H1 (cell line): ENCODE data around the gene TAF15. TPM values are rescaled to one million over a fixed set of nuclear protein-coding genes. Genes with fewer than 3 reads are reported as not detected.

Experiments
- CTCF ChIA-PET: fragments of 300-600 bp; sonication (Branson Sonifier 250); formaldehyde crosslinking; loops from one replicate; lab custom pipeline; 2021; ENCODE audit not compliant: partially characterized antibody; lab: Charles Lee
- POLR2A ChIA-PET: fragments of 300-600 bp; sonication (Branson Sonifier 250); formaldehyde crosslinking; loops from one replicate; lab custom pipeline; 2021; ENCODE audit warnings: inconsistent platforms; ENCODE audit not compliant: partially characterized antibody; lab: Charles Lee
- DNase-seq, 2 experiments: peaks; one replicate each; pipeline versions ENCODE4 v3.0.0 to v3.0.0-alpha.2; 2010 to 2022; ENCODE audit warnings: low spot score in 2 of 2, low read depth in 1 of 2, mixed read lengths in 1 of 2
- FAIRE-seq: peaks from 2 replicates; lab custom pipeline; 2011; peaks lifted over from hg19 to GRCh38; lab: Jason Lieb, UNC
- H2AFZ ChIP-seq: 2 replicates; pipeline ENCODE4 v1.8.1; 2012; ENCODE audit warnings: low read length, inconsistent platforms
- H2AK5ac ChIP-seq: 2 replicates; pipeline ENCODE4 v1.6.1; 2013; ENCODE audit warnings: low read depth, low read length
- H2BK120ac ChIP-seq: replicated peaks from 2 replicates; pipeline ENCODE3; 2013; ENCODE audit warnings: low read depth, low read length, inconsistent platforms
- H2BK12ac ChIP-seq: 2 replicates; pipeline ENCODE4 v1.6.1; 2013; ENCODE audit warnings: low read depth, low read length
- H2BK15ac ChIP-seq: 2 replicates; pipeline ENCODE4 v1.6.1; 2013; ENCODE audit warnings: low read length
- H2BK20ac ChIP-seq: 2 replicates; pipeline ENCODE4 v1.6.1; 2013; ENCODE audit warnings: low read length
- H2BK5ac ChIP-seq: 2 replicates; pipeline ENCODE4 v1.6.1; 2013; ENCODE audit warnings: low read depth, low read length
- H3K14ac ChIP-seq: 2 replicates; pipeline ENCODE4 v1.6.1; 2013; ENCODE audit warnings: inconsistent platforms; ENCODE audit not compliant: insufficient read length
- H3K18ac ChIP-seq: 2 replicates; pipeline ENCODE4 v1.6.1; 2013; ENCODE audit warnings: low read length; ENCODE audit errors: extremely low read depth
- H3K23ac ChIP-seq: 2 replicates; pipeline ENCODE4 v1.6.1; 2013; ENCODE audit warnings: inconsistent platforms; ENCODE audit not compliant: insufficient read length
- H3K23me2 ChIP-seq: 2 replicates; pipeline ENCODE4 v1.6.1; 2013; ENCODE audit warnings: low read depth, low read length
- H3K27ac ChIP-seq: 2 replicates; pipeline ENCODE4 v1.6.1; 2011; ENCODE audit warnings: low read depth, low read length, inconsistent platforms
- H3K27me3 ChIP-seq, 4 experiments: replicated peaks in 1 of 4; 1 replicate in 1 of 4; 2 replicates in 3 of 4; pipeline versions ENCODE4 v1.6.1 to v1.8.1; 2011 to 2013; ENCODE audit warnings: low read length in 3 of 4, mild to moderate bottlenecking in 3 of 4, inconsistent platforms in 2 of 4, mixed read lengths in 2 of 4, moderate library complexity in 1 of 4; ENCODE audit not compliant: control insufficient read depth in 3 of 4, insufficient read depth in 3 of 4; ENCODE audit errors: extremely low read depth in 1 of 4
- H3K36me3 ChIP-seq, 4 experiments: 2 replicates each; pipeline versions ENCODE4 v1.6.1 to v1.8.1; 2011 to 2013; ENCODE audit warnings: mild to moderate bottlenecking in 4 of 4, low read length in 3 of 4, moderate library complexity in 2 of 4, control low read depth in 1 of 4, inconsistent platforms in 1 of 4; ENCODE audit not compliant: insufficient read depth in 4 of 4, control insufficient read depth in 2 of 4
- H3K4ac ChIP-seq: replicated peaks from 2 replicates; pipeline ENCODE3; 2013; ENCODE audit warnings: low read length, low read depth, mixed read lengths, inconsistent platforms; ENCODE audit not compliant: insufficient read length
- H3K4me1 ChIP-seq, 4 experiments: replicated peaks in 1 of 4; 1 replicate in 1 of 4; 2 replicates in 3 of 4; pipeline versions ENCODE4 v1.6.1 to v1.8.1; 2011 to 2013; ENCODE audit warnings: low read length in 3 of 4, inconsistent platforms in 2 of 4, mixed read lengths in 1 of 4; ENCODE audit not compliant: insufficient read depth in 4 of 4, control insufficient read depth in 3 of 4
- H3K4me2 ChIP-seq, 2 experiments: 2 replicates each; pipeline versions ENCODE4 v1.6.1 to v1.8.1; 2011 to 2013; ENCODE audit warnings: low read depth in 2 of 2, low read length in 2 of 2, control low read depth in 1 of 2, inconsistent platforms in 1 of 2, mild to moderate bottlenecking in 1 of 2; ENCODE audit not compliant: insufficient read depth in 1 of 2
- H3K4me3 ChIP-seq, 4 experiments: fragments of 200-600, 300-600 bp in 1 of 4; sonication (generic), shearing (Covaris generic), sonication (Bioruptor Twin) in 1 of 4; 2 replicates each; pipeline versions ENCODE4 v1.5.1 to v1.8.1; 2011 to 2016; ENCODE audit warnings: low read length in 4 of 4, low read depth in 3 of 4, control low read depth in 2 of 4, inconsistent platforms in 2 of 4, mild to moderate bottlenecking in 2 of 4, mixed read lengths in 1 of 4, moderate library complexity in 1 of 4; ENCODE audit not compliant: insufficient read depth in 2 of 4; ENCODE audit errors: extremely low read depth in 1 of 4
- H3K56ac ChIP-seq: replicated peaks from 2 replicates; pipeline ENCODE3; 2013; ENCODE audit warnings: low read depth, mild to moderate bottlenecking, mixed read lengths, low read length, inconsistent platforms; ENCODE audit not compliant: insufficient read length
- H3K79me1 ChIP-seq: 2 replicates; pipeline ENCODE4 v1.6.1; 2013; ENCODE audit warnings: low read depth, low read length, control low read depth
- H3K79me2 ChIP-seq, 2 experiments: 2 replicates each; pipeline versions ENCODE4 v1.6.1 to v1.8.1; 2012 to 2013; ENCODE audit warnings: low read length in 2 of 2, mild to moderate bottlenecking in 2 of 2, inconsistent platforms in 1 of 2; ENCODE audit not compliant: insufficient read depth in 2 of 2, control insufficient read depth in 1 of 2
- H3K9ac ChIP-seq, 4 experiments: replicated peaks in 1 of 4; 1 replicate in 1 of 4; 2 replicates in 3 of 4; pipeline versions ENCODE4 v1.6.1 to v1.8.1; 2011 to 2013; ENCODE audit warnings: low read depth in 3 of 4, low read length in 3 of 4, control low read depth in 2 of 4, mild to moderate bottlenecking in 2 of 4, moderate library complexity in 2 of 4, inconsistent platforms in 1 of 4; ENCODE audit errors: extremely low read depth in 1 of 4
- H3K9me3 ChIP-seq, 2 experiments: 2 replicates each; pipeline versions ENCODE4 v1.6.1 to v1.8.1; 2012 to 2013; ENCODE audit warnings: mild to moderate bottlenecking in 2 of 2, moderate library complexity in 2 of 2, control low read depth in 1 of 2, inconsistent platforms in 1 of 2, low read depth in 1 of 2, low read length in 1 of 2, mixed read lengths in 1 of 2; ENCODE audit not compliant: insufficient read depth in 2 of 2
- H4K20me1 ChIP-seq, 2 experiments: replicated peaks in 1 of 2; 2 replicates each; pipeline versions ENCODE3 to v1.8.1; 2011 to 2013; ENCODE audit warnings: inconsistent platforms in 2 of 2, low read length in 2 of 2, mild to moderate bottlenecking in 1 of 2; ENCODE audit not compliant: insufficient read depth in 2 of 2, control insufficient read depth in 1 of 2
- H4K5ac ChIP-seq: 2 replicates; pipeline ENCODE4 v1.6.1; 2013; ENCODE audit warnings: low read length, low read depth, mixed read lengths, inconsistent platforms; ENCODE audit not compliant: insufficient read length
- H4K8ac ChIP-seq: 2 replicates; pipeline ENCODE4 v1.8.0; 2013; ENCODE audit warnings: mild to moderate bottlenecking, moderate library complexity, low read length, inconsistent platforms; ENCODE audit not compliant: insufficient read depth; ENCODE audit errors: extremely low read depth
- H4K91ac ChIP-seq: replicated peaks from 2 replicates; pipeline ENCODE3; 2013; ENCODE audit warnings: low read length, mixed read lengths, inconsistent platforms; ENCODE audit not compliant: insufficient read length
- BACH1 ChIP-seq: IDR thresholded peaks from 2 replicates; pipeline ENCODE4 v1.6.1; 2012; ENCODE audit warnings: low read length, improper control_type of control experiment
- BCL11A ChIP-seq, 2 experiments: IDR thresholded peaks; one replicate each; pipeline ENCODE4 v1.6.1; 2011; ENCODE audit warnings: low read depth in 2 of 2, low read length in 2 of 2, mild to moderate bottlenecking in 2 of 2
- BRCA1 ChIP-seq: IDR thresholded peaks from 2 replicates; pipeline ENCODE4 v1.6.1; 2012; ENCODE audit warnings: low read depth, low read length, improper control_type of control experiment
- CBX5 ChIP-seq: fragments of 300-800, 300-1000 bp; sonication (generic); IDR thresholded peaks from 2 replicates; pipeline ENCODE4 v1.7.1; 2016; ENCODE audit warnings: antibody characterized with exemption, low read length, low read depth
- CBX8 ChIP-seq: fragments of 300-800, 300-1000 bp; sonication (generic); IDR thresholded peaks from 2 replicates; pipeline ENCODE4 v1.7.1; 2016; ENCODE audit warnings: low read depth, low read length, borderline replicate concordance
- E2F6 ChIP-seq: IDR thresholded peaks from 2 replicates; pipeline ENCODE4 v1.6.1; 2012; ENCODE audit warnings: inconsistent platforms
- GTF2F1 ChIP-seq: IDR thresholded peaks from 2 replicates; pipeline ENCODE4 v1.6.1; 2012; ENCODE audit warnings: low read depth, low read length, improper control_type of control experiment, borderline replicate concordance
- JUN ChIP-seq: IDR thresholded peaks from 2 replicates; pipeline ENCODE4 v1.6.1; 2011; ENCODE audit warnings: low read depth, mild to moderate bottlenecking, improper control_type of control experiment, low read length
- KDM4A ChIP-seq: IDR thresholded peaks from one replicate; pipeline ENCODE4 v1.7.1; 2012; ENCODE audit warnings: low read depth, mild to moderate bottlenecking, moderate library complexity, low read length, inconsistent platforms; ENCODE audit not compliant: severe bottlenecking
- POU5F1 ChIP-seq: IDR thresholded peaks from 2 replicates; pipeline ENCODE4 v1.6.1; 2011; ENCODE audit warnings: low read depth, mild to moderate bottlenecking, low read length, moderate library complexity
- RBBP5 ChIP-seq: IDR thresholded peaks from 2 replicates; pipeline ENCODE4 v1.7.1; 2012; ENCODE audit warnings: low read depth, mild to moderate bottlenecking, inconsistent platforms, low read length, moderate library complexity, borderline replicate concordance
- RFX5 ChIP-seq: IDR thresholded peaks from 2 replicates; pipeline ENCODE4 v1.6.1; 2011; ENCODE audit warnings: low read depth, low read length, improper control_type of control experiment, borderline replicate concordance
- SP2 ChIP-seq: IDR thresholded peaks from 2 replicates; pipeline ENCODE4 v1.6.1; 2012; ENCODE audit warnings: mild to moderate bottlenecking, low read length, inconsistent platforms
- TEAD4 ChIP-seq: IDR thresholded peaks from 2 replicates; pipeline ENCODE4 v1.6.1; 2012; ENCODE audit warnings: low read depth, low read length, inconsistent platforms, mixed read lengths
- WGBS, 2 experiments: shearing (Covaris generic) in 1 of 2; methylation state at CpG; one replicate each; pipeline versions ENCODE4 v1.1.6 to v1.1.7; 2013 to 2015; ENCODE audit warnings: low lambda C conversion rate in 2 of 2, mixed read lengths in 2 of 2, inconsistent platforms in 1 of 2, low coverage in 1 of 2, missing lambda C conversion rate in 1 of 2; ENCODE audit not compliant: insufficient replicate concordance in 2 of 2, insufficient coverage in 1 of 2, insufficient read length in 1 of 2; ENCODE audit errors: extremely low coverage in 1 of 2, missing lambda C conversion rate in 1 of 2; 5-methylcytosine and 5-hydroxymethylcytosine counted together
- polyA plus RNA-seq, 7 experiments: library from polyadenylated mRNA; depleted of rRNA in 3 of 7; stranded (reverse) in 5 of 7; unstranded in 2 of 7; fragments of >200 nt in 5 of 7; fragments of 200-250 nt in 2 of 7; gene quantifications; 1 replicate in 5 of 7; 2 replicates in 1 of 7; 4 replicates in 1 of 7; pipeline versions ENCODE4 v1.2.1 to v1.2.3, GENCODE V29; 2011 to 2013; ENCODE audit warnings: missing spikeins in 2 of 7, mixed read lengths in 2 of 7
- total RNA-seq: library from RNA; stranded (reverse); fragmentation: NEBNext Ultra II Directional; extraction: Animal tissue kit (Norgen Biotek cat#: 25700); gene quantifications from 2 replicates; pipeline ENCODE4 v1.2.1, GENCODE V29; 2021

The TAF15 gene
- total and polyA plus RNA-seq, 2 of the 8 experiments (the other 6 are each of a cell fraction or from before 2014, with no cell fraction given): 80.1 to 338 TPM

- Histone ChIP-seq H3K18ac (no peak overlapping the region), H3K23me2 (no peaks in the 10 kb centered on the region), H2AK5ac (no peak overlapping the region), H3K27ac (no peak overlapping the region), H4K91ac (no peak overlapping the region), H2AFZ (no peak overlapping the region), H2BK5ac (no peak overlapping the region), H3K9me3 (no peaks in the 10 kb centered on the region), H3K79me1 (no peaks in the 10 kb centered on the region), H3K23ac (no peak overlapping the region), H3K4me2 (no peak overlapping the region), H3K79me2 (no peaks in the 10 kb centered on the region), H3K9ac (no peak overlapping the region), H3K27me3 (no peaks in the 10 kb centered on the region; a peak in 1 of 7 replicates), H4K5ac (no peak overlapping the region), H3K14ac (no peak overlapping the region), H3K4me3 (no peak overlapping the region), H2BK20ac (no peak overlapping the region), H2BK15ac (no peak overlapping the region), H2BK120ac (no peak overlapping the region), H3K56ac (no peak overlapping the region), H2BK12ac (no peak overlapping the region), H3K4me1 (no peaks in the 10 kb centered on the region; a peak in 1 of 7 replicates), H3K4ac (no peak overlapping the region), H4K8ac (no peak overlapping the region), H3K36me3 (no peaks in the 10 kb centered on the region), H4K20me1 (peaks cover 0 to 2% of the 10 kb centered on the region in 2 experiments)
- no peak for FAIRE-seq
- POLR2A ChIA-PET: no interaction called here
- DNase-seq: no peak
- CTCF ChIA-PET: interaction anchor here (0.8 to 2.5 kb wide), 2 partner anchors 17 to 18 kb away, joined by 4 to 6 read pairs; no protein-coding TSS in a partner anchor
- 92% methylated on average over 1 of the region's 1 CpG; no CpG with 5 or more reads in 1 of the 2 experiments for WGBS, 2 experiments
- no peak for TF ChIP-seq BRCA1
- TF ChIP-seq CBX8: no peak
- no peak for TF ChIP-seq TEAD4
- TF ChIP-seq POU5F1: no peak
- no peak for TF ChIP-seq BACH1
- TF ChIP-seq RFX5: no peak
- no peak for TF ChIP-seq JUN
- TF ChIP-seq GTF2F1: no peak
- TF ChIP-seq KDM4A: no peak
- TF ChIP-seq RBBP5: no peak
- TF ChIP-seq SP2: no peak
- TF ChIP-seq CBX5: no peak
- no peak for TF ChIP-seq E2F6
- no peak for TF ChIP-seq BCL11A (IDR thresholded peaks at IDR 0.05; ENCODE audit: low read depth in 2 of 2, low read length in 2 of 2)
Measured at GRCh38 chr17:35866341-35866950, 57.2 kb downstream of the TAF15 start.
